Large intestine (tissue), 12 donors: ENCODE results near the gene CCDC127. TPM values are rescaled to one million over a fixed set of nuclear protein-coding genes. Genes with fewer than 3 reads are reported as not detected.
"Not testable (repeated sequence)": the region's sequence is repeated elsewhere in the genome, so short reads cannot be mapped to it uniquely, and the experiment has no call there.

ENCODE experiments used
- DNase-seq, 2 donors: peaks; one replicate each; pipeline versions ENCODE4 v3.0.0 to v3.0.0-alpha.2; 2013
- H3K27ac ChIP-seq: one replicate; pipeline ENCODE4 v1.5.1; 2013; ENCODE audit warnings: low read length
- H3K27me3 ChIP-seq: 2 replicates; pipeline ENCODE4 v1.6.1; 2013; ENCODE audit warnings: low read length; ENCODE audit not compliant: control insufficient read depth, insufficient read depth
- H3K36me3 ChIP-seq: 2 replicates; pipeline ENCODE4 v1.6.1; 2013; ENCODE audit warnings: low read length; ENCODE audit not compliant: control insufficient read depth, insufficient read depth
- H3K4me1 ChIP-seq: one replicate; pipeline ENCODE4 v1.6.1; 2013; ENCODE audit warnings: low read length; ENCODE audit not compliant: control insufficient read depth, insufficient read depth
- H3K4me3 ChIP-seq: one replicate; pipeline ENCODE4 v1.5.1; 2013; ENCODE audit warnings: low read length
- H3K9me3 ChIP-seq: one replicate; pipeline ENCODE4 v1.6.1; 2013; ENCODE audit warnings: mild to moderate bottlenecking, low read depth, low read length, moderate library complexity; ENCODE audit not compliant: control insufficient read depth
- WGBS: methylation state at CpG from one replicate; pipeline ENCODE4 v1.1.5; 2013; ENCODE audit warnings: low lambda C conversion rate; ENCODE audit not compliant: insufficient coverage; 5-methylcytosine and 5-hydroxymethylcytosine counted together
- long read RNA-seq, 11 donors: transcript quantifications; one replicate each; lab custom pipeline, GENCODE V29; 2026
- polyA plus RNA-seq: library from polyadenylated mRNA; unstranded; fragments of 120-200 nt; gene quantifications from one replicate; pipeline ENCODE4 v1.2.1, GENCODE V29; 2013

CCDC127 gene, protein sequence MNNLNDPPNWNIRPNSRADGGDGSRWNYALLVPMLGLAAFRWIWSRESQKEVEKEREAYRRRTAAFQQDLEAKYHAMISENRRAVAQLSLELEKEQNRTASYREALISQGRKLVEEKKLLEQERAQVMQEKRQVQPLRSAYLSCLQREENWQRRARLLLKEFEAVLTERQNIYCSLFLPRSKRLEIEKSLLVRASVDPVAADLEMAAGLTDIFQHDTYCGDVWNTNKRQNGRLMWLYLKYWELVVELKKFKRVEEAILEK
- 6.9 TPM for polyA plus RNA-seq
- long read RNA-seq, donor 1, partial matches to known transcripts = 0 of 1 reads
- long read RNA-seq, donor 1, other reads (novel, unspliced or antisense) = 0 of 1 reads
- long read RNA-seq, donor 2, full-length matches to known transcripts = 9 of 9 reads
- long read RNA-seq, donor 2, partial matches to known transcripts = 0 of 9 reads
- long read RNA-seq, donor 2, other reads (novel, unspliced or antisense) = 0 of 9 reads
- long read RNA-seq, donor 3, full-length matches to known transcripts = 14 of 14 reads
- long read RNA-seq, donor 3, partial matches to known transcripts = 0 of 14 reads
- long read RNA-seq, donor 3, other reads (novel, unspliced or antisense) = 0 of 14 reads
- long read RNA-seq, donor 4 = 0 reads
- long read RNA-seq, donor 5, full-length matches to known transcripts = 4 of 4 reads
- long read RNA-seq, donor 5, partial matches to known transcripts = 0 of 4 reads
- long read RNA-seq, donor 5, other reads (novel, unspliced or antisense) = 0 of 4 reads
- long read RNA-seq, donor 6, full-length matches to known transcripts = 11 of 11 reads
- long read RNA-seq, donor 6, partial matches to known transcripts = 0 of 11 reads
- long read RNA-seq, donor 6, other reads (novel, unspliced or antisense) = 0 of 11 reads
- long read RNA-seq, donor 7, full-length matches to known transcripts = 3 of 122 reads
- long read RNA-seq, donor 7, partial matches to known transcripts = 53 of 122 reads
- long read RNA-seq, donor 7, other reads (novel, unspliced or antisense) = 66 of 122 reads
- long read RNA-seq, donor 8, full-length matches to known transcripts = 9 of 9 reads
- long read RNA-seq, donor 8, partial matches to known transcripts = 0 of 9 reads
- long read RNA-seq, donor 8, other reads (novel, unspliced or antisense) = 0 of 9 reads
- long read RNA-seq, donor 9, full-length matches to known transcripts = 14 of 14 reads
- long read RNA-seq, donor 9, partial matches to known transcripts = 0 of 14 reads
- long read RNA-seq, donor 9, other reads (novel, unspliced or antisense) = 0 of 14 reads
- long read RNA-seq, donor 10, full-length matches to known transcripts = 6 of 6 reads
- long read RNA-seq, donor 10, partial matches to known transcripts = 0 of 6 reads
- long read RNA-seq, donor 10, other reads (novel, unspliced or antisense) = 0 of 6 reads
- long read RNA-seq, donor 11, full-length matches to known transcripts = 7 of 7 reads
- long read RNA-seq, donor 11, partial matches to known transcripts = 0 of 7 reads
- long read RNA-seq, donor 11, other reads (novel, unspliced or antisense) = 0 of 7 reads

DNA sequence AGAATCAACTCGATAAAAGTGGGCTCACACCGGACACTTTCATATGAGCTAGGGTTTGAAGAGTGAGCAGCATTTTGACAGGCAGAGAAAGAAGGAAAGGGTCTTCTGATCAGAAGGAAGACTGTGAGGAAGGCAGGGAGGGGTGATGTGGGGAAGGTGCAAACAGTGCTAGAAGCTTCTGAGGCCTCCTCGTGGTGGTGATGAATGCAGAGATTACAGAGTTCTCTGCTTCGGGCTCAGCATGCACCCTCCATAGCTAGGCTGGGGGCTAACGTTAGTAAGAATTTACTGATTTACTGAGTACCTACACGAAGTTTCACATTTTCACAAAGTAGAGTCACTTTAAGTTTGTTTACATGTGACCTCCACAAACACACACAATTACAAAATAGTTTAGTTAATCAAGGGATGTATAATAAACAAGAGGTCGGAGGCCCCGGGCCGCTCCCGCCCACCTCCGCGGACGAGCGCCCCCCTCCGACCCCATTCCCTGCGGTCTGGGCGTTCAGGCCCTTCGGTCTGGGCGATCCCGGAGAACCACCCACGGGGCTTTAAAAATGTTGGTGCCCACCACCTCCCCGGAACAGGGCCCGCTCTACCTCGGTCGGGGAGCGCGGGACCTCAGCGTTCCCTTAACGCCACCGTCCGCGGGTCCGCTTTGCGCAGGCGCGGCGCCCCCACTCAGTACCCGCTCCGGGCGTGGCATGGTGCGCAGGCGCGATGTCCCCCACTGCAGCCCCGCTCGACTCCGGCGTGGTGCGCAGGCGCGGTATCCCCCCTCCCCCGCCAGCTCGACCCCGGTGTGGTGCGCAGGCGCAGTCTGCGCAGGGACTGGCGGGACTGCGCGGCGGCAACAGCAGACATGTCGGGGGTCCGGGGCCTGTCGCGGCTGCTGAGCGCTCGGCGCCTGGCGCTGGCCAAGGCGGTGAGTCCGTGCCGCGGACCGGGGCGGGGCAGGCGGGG is at the start of gene CCDC127, which contains the start of gene SDHA:
CCDC127 (minus strand) TSS at position 660 of the 963 bp plus-strand sequence. CDS start 1,304 bp downstream, outside the sequence.
SDHA (plus strand) TSS at position 827 of the 963 bp plus-strand sequence; CDS start at position 863, 36 bp downstream.
- peak within 1 kb of the TSS; percentile 80 for H3K27ac ChIP-seq
- DNase-seq = peak; percentile 94 to 97
- not testable (repeated sequence) for H3K27me3 ChIP-seq, H3K4me1 ChIP-seq, H3K36me3 ChIP-seq, H3K9me3 ChIP-seq
- H3K4me3 ChIP-seq = peak within 1 kb of the TSS; percentile 98
- no CpG with 5 or more reads among the region's 75 CpGs for WGBS

DNA sequence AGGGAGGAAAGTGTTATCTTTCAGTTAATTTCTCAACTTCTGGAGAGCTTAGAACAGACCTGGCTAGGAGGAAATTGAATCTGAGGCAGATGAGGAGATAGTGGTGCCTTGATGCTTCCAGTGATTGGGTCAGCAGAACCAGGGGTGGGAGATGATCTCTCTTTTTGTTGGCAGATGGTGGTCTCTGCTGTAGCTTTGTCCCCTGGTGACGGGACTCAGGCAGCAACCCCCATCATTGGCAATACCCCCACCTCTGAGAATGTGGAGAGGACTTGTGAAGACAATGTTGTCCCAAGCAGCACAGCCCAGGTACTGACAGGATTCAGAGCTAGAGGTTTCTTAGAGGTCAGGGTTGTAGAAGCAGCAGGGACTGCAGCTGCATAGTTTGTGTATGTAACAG is 49.8 kb upstream of the CCDC127 start:
- Histone ChIP-seq H3K9me3 (no peaks in the 10 kb centered on the region), H3K4me1 (no peaks in the 10 kb centered on the region), H3K36me3 (peaks cover 13% of the 10 kb centered on the region), H3K27ac (no peak overlapping the region), H3K27me3 (no peaks in the 10 kb centered on the region), H3K4me3 (no peak overlapping the region)
- WGBS = no CpG with 5 or more reads among the region's 1 CpG
- DNase-seq = no peak

DNA sequence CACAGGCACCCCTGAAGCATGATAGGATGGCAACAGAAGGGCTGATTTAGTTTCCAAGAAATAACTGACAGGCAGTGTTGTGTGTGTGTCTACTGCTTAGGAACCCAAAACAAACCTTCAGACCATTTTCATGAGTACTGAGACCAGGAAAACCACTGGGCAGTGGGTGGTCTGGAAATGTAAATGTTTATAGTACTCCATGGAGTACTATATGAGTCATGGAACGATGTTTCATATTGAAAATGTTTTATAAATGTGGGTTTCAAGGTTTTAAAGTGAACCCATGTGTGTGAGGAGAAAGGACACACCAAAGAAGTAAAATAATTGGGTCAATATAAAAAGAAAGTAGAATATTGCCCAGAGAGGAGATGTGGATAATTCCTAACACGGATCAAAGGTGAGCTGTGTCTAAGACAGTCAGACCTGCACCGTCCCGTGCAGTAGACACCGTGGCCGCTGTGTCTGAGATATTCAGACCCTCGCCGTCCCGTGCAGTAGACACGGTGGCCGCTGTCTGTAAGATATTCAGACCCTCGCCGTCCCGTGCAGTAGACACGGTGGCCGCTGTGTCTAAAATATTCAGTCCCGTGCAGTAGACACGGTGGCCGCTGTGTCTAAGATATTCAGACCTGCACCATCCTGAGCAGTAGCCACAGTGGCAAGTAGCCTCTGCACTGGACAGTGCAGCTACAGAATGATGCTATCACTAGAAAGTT is 48.5 kb upstream of the CCDC127 start:
- not testable (repeated sequence) for DNase-seq
- peaks cover 13% of the 10 kb centered on the region for H3K36me3 ChIP-seq
- WGBS = 90% methylated on average over 10 of the region's 19 CpGs

DNA sequence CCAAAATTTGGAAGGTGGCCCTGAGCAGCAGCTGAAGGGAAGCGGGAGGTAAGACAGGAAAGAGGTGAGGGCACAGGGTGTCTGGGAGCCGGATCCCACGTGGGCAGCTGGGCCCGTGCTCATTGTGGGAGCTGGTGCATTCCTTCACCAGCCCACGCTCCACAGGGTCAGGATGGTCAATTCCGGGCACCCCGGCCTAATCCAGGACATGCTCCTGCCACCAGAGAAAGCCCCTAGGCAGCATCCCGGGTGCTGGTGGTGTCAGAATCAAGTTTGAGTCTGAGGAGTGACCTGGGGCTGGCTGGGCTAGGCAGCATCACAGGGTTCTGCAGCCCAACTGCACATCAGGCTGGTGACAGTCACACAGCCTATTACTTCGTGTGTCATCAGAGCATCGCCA is 46.4 kb upstream of the CCDC127 start:
- Histone ChIP-seq H3K36me3 (peaks cover 13% of the 10 kb centered on the region), H3K9me3 (no peaks in the 10 kb centered on the region), H3K4me1 (no peaks in the 10 kb centered on the region), H3K27me3 (no peaks in the 10 kb centered on the region), H3K4me3 (no peak overlapping the region), H3K27ac (no peak overlapping the region)
- no CpG with 5 or more reads among the region's 10 CpGs for WGBS
- DNase-seq = no peak

More for the DNA sequence above, 48.5 kb upstream of the CCDC127 start:
- H3K27ac ChIP-seq, H3K4me1 ChIP-seq, H3K9me3 ChIP-seq, H3K27me3 ChIP-seq, H3K4me3 ChIP-seq: not testable (repeated sequence)

DNA sequence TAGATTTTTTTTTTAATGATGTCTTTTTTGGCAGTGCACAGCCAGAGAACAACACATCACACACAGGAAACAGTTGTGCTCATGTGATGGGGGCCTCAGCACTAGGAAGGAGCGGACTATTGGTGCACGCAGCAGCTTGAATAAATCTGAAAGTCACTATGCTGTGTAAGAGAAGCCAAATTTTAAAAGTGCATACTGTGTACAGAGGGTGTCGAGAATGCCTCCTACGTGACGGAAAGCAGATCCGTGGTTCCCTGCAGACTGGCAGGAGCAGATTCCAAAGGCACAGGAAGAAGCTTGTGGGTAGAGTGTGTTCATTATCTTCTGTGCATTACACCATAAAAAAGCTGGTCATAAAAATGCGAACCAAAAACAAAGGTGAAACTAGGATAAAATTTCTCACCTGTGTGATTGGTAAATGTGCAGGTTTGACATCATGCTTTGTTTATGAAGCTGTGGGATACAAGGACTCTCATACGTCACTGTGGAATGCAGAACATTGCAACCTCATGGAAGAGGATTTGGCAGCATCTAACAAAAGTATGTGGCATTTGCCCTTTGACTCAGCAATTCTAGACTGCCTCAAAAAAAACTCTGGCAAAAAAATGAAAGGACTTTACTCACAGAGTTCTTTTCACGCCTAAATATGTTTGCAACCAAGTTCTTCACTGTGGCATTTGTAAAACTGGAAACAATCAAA is 45.5 kb upstream of the CCDC127 start:
- not testable (repeated sequence) for H3K4me3 ChIP-seq, DNase-seq, H3K4me1 ChIP-seq, H3K9me3 ChIP-seq, H3K27ac ChIP-seq, H3K27me3 ChIP-seq
- WGBS = 61% methylated on average over 2 of the region's 9 CpGs
- peaks cover 13% of the 10 kb centered on the region for H3K36me3 ChIP-seq

DNA sequence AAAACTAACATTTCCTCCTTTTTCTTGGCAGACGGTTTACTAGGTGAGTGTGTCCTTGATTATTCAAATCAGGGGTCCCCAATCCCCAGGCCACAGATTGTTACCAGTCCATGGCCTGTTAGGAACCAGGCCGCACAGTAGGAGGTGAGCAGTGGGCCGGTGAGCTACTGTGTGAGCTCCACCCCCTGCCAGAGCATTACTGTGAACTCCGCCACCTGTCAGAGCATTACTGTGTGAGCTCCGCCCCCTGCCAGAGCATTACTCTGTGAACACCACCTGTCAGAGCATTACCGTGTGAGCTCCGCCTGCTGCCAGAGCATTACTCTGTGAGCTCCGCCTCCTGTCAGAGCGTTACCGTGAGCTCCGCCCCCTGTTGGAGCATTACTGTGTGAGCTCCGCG is 39.2 kb upstream of the CCDC127 start:
- Histone ChIP-seq H3K27me3 (no peaks in the 10 kb centered on the region), H3K9me3 (peaks cover 3% of the 10 kb centered on the region), H3K36me3 (peaks cover 34% of the 10 kb centered on the region), H3K27ac (no peak overlapping the region), H3K4me1 (peaks cover 6% of the 10 kb centered on the region), H3K4me3 (no peak overlapping the region)
- no peak for DNase-seq
- no CpG with 5 or more reads among the region's 13 CpGs for WGBS

DNA sequence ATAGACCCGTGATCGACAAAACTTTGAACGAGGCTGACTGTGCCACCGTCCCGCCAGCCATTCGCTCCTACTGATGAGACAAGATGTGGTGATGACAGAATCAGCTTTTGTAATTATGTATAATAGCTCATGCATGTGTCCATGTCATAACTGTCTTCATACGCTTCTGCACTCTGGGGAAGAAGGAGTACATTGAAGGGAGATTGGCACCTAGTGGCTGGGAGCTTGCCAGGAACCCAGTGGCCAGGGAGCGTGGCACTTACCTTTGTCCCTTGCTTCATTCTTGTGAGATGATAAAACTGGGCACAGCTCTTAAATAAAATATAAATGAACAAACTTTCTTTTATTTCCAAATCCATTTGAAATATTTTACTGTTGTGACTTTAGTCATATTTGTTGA is 38.4 kb upstream of the CCDC127 start:
- H3K27ac ChIP-seq, H3K4me1 ChIP-seq, H3K27me3 ChIP-seq, H3K9me3 ChIP-seq, H3K4me3 ChIP-seq, DNase-seq: not testable (repeated sequence)
- H3K36me3 ChIP-seq = peaks cover 38% of the 10 kb centered on the region
- WGBS = no CpG with 5 or more reads among the region's 8 CpGs

DNA sequence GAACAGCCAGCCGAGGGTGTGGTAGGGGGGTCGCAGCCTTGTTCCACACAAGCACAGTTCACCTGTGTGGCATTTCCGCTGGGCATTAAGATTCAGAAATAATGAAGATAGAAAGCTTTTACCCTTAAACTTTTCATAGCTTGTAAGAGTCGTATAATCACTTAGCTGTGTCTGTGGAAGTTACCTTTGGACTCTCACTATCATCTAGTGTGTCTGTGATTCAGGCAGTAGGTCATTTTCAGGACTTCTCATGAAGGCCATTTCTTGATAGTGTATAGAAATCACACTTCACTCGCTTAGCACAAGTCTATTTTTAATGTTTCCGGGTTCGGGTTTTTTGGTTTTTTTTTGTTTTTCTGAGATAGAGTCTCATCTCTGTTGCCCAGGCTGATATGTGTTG is 37.2 kb upstream of the CCDC127 start:
- not testable (repeated sequence) for H3K4me1 ChIP-seq, H3K27me3 ChIP-seq, H3K9me3 ChIP-seq, H3K4me3 ChIP-seq, DNase-seq
- Histone ChIP-seq H3K36me3 (peaks cover 40% of the 10 kb centered on the region), H3K27ac (peak overlapping the region; percentile 30)
- 100% methylated on average over 1 of the region's 7 CpGs for WGBS
